LNCaP clone FGC (cell line): ENCODE measurements around the gene KCNQ2.

ENCODE experiments used
- DNase-seq: peaks from one replicate; pipeline ENCODE4 v3.0.0-alpha.2; 2011; ENCODE audit warnings: low read depth
- H3K4me3 ChIP-seq: 2 replicates; pipeline ENCODE4 v1.5.1; 2011; ENCODE audit warnings: mild to moderate bottlenecking, low read depth, low read length, control low read depth
- TF ChIP-seq, protein P1 (sequence below): IDR thresholded peaks from 2 replicates; pipeline ENCODE4 v1.5.1; 2012; ENCODE audit warnings: mild to moderate bottlenecking; ENCODE audit not compliant: control insufficient read depth, insufficient read depth; ENCODE audit errors: extremely low read depth

KCNQ2 gene

GRCh38 chr20:63440366-63440955 lies 32.0 kb downstream of the KCNQ2 start:
- H3K4me3 ChIP-seq = no peak overlapping the region
- TF ChIP-seq, protein P1, sequence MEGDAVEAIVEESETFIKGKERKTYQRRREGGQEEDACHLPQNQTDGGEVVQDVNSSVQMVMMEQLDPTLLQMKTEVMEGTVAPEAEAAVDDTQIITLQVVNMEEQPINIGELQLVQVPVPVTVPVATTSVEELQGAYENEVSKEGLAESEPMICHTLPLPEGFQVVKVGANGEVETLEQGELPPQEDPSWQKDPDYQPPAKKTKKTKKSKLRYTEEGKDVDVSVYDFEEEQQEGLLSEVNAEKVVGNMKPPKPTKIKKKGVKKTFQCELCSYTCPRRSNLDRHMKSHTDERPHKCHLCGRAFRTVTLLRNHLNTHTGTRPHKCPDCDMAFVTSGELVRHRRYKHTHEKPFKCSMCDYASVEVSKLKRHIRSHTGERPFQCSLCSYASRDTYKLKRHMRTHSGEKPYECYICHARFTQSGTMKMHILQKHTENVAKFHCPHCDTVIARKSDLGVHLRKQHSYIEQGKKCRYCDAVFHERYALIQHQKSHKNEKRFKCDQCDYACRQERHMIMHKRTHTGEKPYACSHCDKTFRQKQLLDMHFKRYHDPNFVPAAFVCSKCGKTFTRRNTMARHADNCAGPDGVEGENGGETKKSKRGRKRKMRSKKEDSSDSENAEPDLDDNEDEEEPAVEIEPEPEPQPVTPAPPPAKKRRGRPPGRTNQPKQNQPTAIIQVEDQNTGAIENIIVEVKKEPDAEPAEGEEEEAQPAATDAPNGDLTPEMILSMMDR = no peak
- DNase-seq = no peak

- no peak for DNase-seq
- H3K4me3 ChIP-seq = no peak overlapping the region
- TF ChIP-seq, protein P1 = no peak
Observed at GRCh38 chr20:63439866-63440265, 32.6 kb downstream of the KCNQ2 start.

- TF ChIP-seq, protein P1 = no peak
- DNase-seq = no peak
- H3K4me3 ChIP-seq = no peak overlapping the region
Observed at GRCh38 chr20:63438121-63438520, 34.3 kb downstream of the KCNQ2 start.

- no peak for DNase-seq
- H3K4me3 ChIP-seq = no peak overlapping the region
- TF ChIP-seq, protein P1 = no peak
Observed at GRCh38 chr20:63435552-63435951, 36.9 kb downstream of the KCNQ2 start.

DNA sequence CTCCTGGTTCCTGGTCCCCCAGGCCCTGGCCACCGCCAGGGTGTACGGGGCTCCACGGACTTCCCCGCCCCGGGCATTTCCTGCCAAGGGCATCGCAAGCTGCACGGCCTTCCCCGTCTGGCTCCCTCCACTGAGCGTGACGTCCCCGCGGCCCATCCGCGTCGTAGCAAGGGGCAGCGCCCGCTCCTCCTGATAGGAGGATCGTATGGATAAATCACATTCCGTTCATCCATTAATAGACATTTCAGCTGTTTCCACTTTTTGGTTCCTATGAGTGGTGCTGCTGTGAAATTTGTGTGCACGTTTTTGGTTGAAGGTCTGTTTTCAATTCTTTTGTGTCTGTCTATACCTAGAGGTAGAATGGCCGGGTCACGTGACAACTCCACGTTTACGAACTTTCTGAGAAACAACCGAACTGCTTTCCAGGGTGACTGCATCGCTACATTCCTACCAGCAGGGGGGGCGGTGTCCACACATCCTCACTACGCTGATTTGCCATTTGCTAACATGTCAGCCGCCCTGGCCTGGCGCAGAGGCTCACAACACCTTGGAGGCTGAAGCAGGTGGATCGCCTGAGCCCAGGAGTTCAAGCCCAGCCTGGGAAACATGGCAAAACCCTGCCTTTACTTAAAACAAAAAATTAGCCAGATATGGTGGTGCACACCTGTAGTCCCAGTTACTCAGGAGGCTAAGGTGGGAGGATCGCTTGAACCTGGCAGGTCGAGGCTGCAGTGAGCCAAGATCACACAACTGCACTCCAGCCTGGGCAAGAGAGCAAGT lies 37.7 kb downstream of the KCNQ2 start:
- TF ChIP-seq, protein P1 = peak; percentile 81
- peak; percentile 42 for DNase-seq
- no peak overlapping the region for H3K4me3 ChIP-seq

- DNase-seq = no peak
- no peak overlapping the region for H3K4me3 ChIP-seq
- TF ChIP-seq, protein P1 = no peak
Observed at GRCh38 chr20:63433756-63434531, 38.5 kb downstream of the KCNQ2 start.
